H1 (cell line): ENCODE results near the gene NBAS. TPM values are rescaled to one million over a fixed set of nuclear protein-coding genes. Genes with fewer than 3 reads are reported as not detected.

ENCODE experiments used
- CTCF ChIA-PET: fragments of 300-600 bp; sonication (Branson Sonifier 250); formaldehyde crosslinking; loops from one replicate; lab custom pipeline; 2021; ENCODE audit not compliant: partially characterized antibody; lab: Charles Lee
- POLR2A ChIA-PET: fragments of 300-600 bp; sonication (Branson Sonifier 250); formaldehyde crosslinking; loops from one replicate; lab custom pipeline; 2021; ENCODE audit warnings: inconsistent platforms; ENCODE audit not compliant: partially characterized antibody; lab: Charles Lee
- DNase-seq, 2 experiments: peaks; one replicate each; pipeline versions ENCODE4 v3.0.0 to v3.0.0-alpha.2; 2010 to 2022; ENCODE audit warnings: low spot score in 2 of 2, low read depth in 1 of 2, mixed read lengths in 1 of 2
- FAIRE-seq: peaks from 2 replicates; lab custom pipeline; 2011; peaks lifted over from hg19 to GRCh38; lab: Jason Lieb, UNC
- H2AFZ ChIP-seq: 2 replicates; pipeline ENCODE4 v1.8.1; 2012; ENCODE audit warnings: low read length, inconsistent platforms
- H2AK5ac ChIP-seq: 2 replicates; pipeline ENCODE4 v1.6.1; 2013; ENCODE audit warnings: low read depth, low read length
- H2BK120ac ChIP-seq: replicated peaks from 2 replicates; pipeline ENCODE3; 2013; ENCODE audit warnings: low read depth, low read length, inconsistent platforms
- H2BK12ac ChIP-seq: 2 replicates; pipeline ENCODE4 v1.6.1; 2013; ENCODE audit warnings: low read depth, low read length
- H2BK15ac ChIP-seq: 2 replicates; pipeline ENCODE4 v1.6.1; 2013; ENCODE audit warnings: low read length
- H2BK20ac ChIP-seq: 2 replicates; pipeline ENCODE4 v1.6.1; 2013; ENCODE audit warnings: low read length
- H2BK5ac ChIP-seq: 2 replicates; pipeline ENCODE4 v1.6.1; 2013; ENCODE audit warnings: low read depth, low read length
- H3K14ac ChIP-seq: 2 replicates; pipeline ENCODE4 v1.6.1; 2013; ENCODE audit warnings: inconsistent platforms; ENCODE audit not compliant: insufficient read length
- H3K18ac ChIP-seq: 2 replicates; pipeline ENCODE4 v1.6.1; 2013; ENCODE audit warnings: low read length; ENCODE audit errors: extremely low read depth
- H3K23ac ChIP-seq: 2 replicates; pipeline ENCODE4 v1.6.1; 2013; ENCODE audit warnings: inconsistent platforms; ENCODE audit not compliant: insufficient read length
- H3K23me2 ChIP-seq: 2 replicates; pipeline ENCODE4 v1.6.1; 2013; ENCODE audit warnings: low read depth, low read length
- H3K27ac ChIP-seq: 2 replicates; pipeline ENCODE4 v1.6.1; 2011; ENCODE audit warnings: low read depth, low read length, inconsistent platforms
- H3K27me3 ChIP-seq, 4 experiments: replicated peaks in 1 of 4; 1 replicate in 1 of 4; 2 replicates in 3 of 4; pipeline versions ENCODE4 v1.6.1 to v1.8.1; 2011 to 2013; ENCODE audit warnings: low read length in 3 of 4, mild to moderate bottlenecking in 3 of 4, inconsistent platforms in 2 of 4, mixed read lengths in 2 of 4, moderate library complexity in 1 of 4; ENCODE audit not compliant: control insufficient read depth in 3 of 4, insufficient read depth in 3 of 4; ENCODE audit errors: extremely low read depth in 1 of 4
- H3K36me3 ChIP-seq, 4 experiments: 2 replicates each; pipeline versions ENCODE4 v1.6.1 to v1.8.1; 2011 to 2013; ENCODE audit warnings: mild to moderate bottlenecking in 4 of 4, low read length in 3 of 4, moderate library complexity in 2 of 4, control low read depth in 1 of 4, inconsistent platforms in 1 of 4; ENCODE audit not compliant: insufficient read depth in 4 of 4, control insufficient read depth in 2 of 4
- H3K4ac ChIP-seq: replicated peaks from 2 replicates; pipeline ENCODE3; 2013; ENCODE audit warnings: low read length, low read depth, mixed read lengths, inconsistent platforms; ENCODE audit not compliant: insufficient read length
- H3K4me1 ChIP-seq, 4 experiments: replicated peaks in 1 of 4; 1 replicate in 1 of 4; 2 replicates in 3 of 4; pipeline versions ENCODE4 v1.6.1 to v1.8.1; 2011 to 2013; ENCODE audit warnings: low read length in 3 of 4, inconsistent platforms in 2 of 4, mixed read lengths in 1 of 4; ENCODE audit not compliant: insufficient read depth in 4 of 4, control insufficient read depth in 3 of 4
- H3K4me2 ChIP-seq, 2 experiments: 2 replicates each; pipeline versions ENCODE4 v1.6.1 to v1.8.1; 2011 to 2013; ENCODE audit warnings: low read depth in 2 of 2, low read length in 2 of 2, control low read depth in 1 of 2, inconsistent platforms in 1 of 2, mild to moderate bottlenecking in 1 of 2; ENCODE audit not compliant: insufficient read depth in 1 of 2
- H3K4me3 ChIP-seq, 4 experiments: fragments of 200-600, 300-600 bp in 1 of 4; sonication (generic), shearing (Covaris generic), sonication (Bioruptor Twin) in 1 of 4; 2 replicates each; pipeline versions ENCODE4 v1.5.1 to v1.8.1; 2011 to 2016; ENCODE audit warnings: low read length in 4 of 4, low read depth in 3 of 4, control low read depth in 2 of 4, inconsistent platforms in 2 of 4, mild to moderate bottlenecking in 2 of 4, mixed read lengths in 1 of 4, moderate library complexity in 1 of 4; ENCODE audit not compliant: insufficient read depth in 2 of 4; ENCODE audit errors: extremely low read depth in 1 of 4
- H3K56ac ChIP-seq: replicated peaks from 2 replicates; pipeline ENCODE3; 2013; ENCODE audit warnings: low read depth, mild to moderate bottlenecking, mixed read lengths, low read length, inconsistent platforms; ENCODE audit not compliant: insufficient read length
- H3K79me1 ChIP-seq: 2 replicates; pipeline ENCODE4 v1.6.1; 2013; ENCODE audit warnings: low read depth, low read length, control low read depth
- H3K79me2 ChIP-seq, 2 experiments: 2 replicates each; pipeline versions ENCODE4 v1.6.1 to v1.8.1; 2012 to 2013; ENCODE audit warnings: low read length in 2 of 2, mild to moderate bottlenecking in 2 of 2, inconsistent platforms in 1 of 2; ENCODE audit not compliant: insufficient read depth in 2 of 2, control insufficient read depth in 1 of 2
- H3K9ac ChIP-seq, 4 experiments: replicated peaks in 1 of 4; 1 replicate in 1 of 4; 2 replicates in 3 of 4; pipeline versions ENCODE4 v1.6.1 to v1.8.1; 2011 to 2013; ENCODE audit warnings: low read depth in 3 of 4, low read length in 3 of 4, control low read depth in 2 of 4, mild to moderate bottlenecking in 2 of 4, moderate library complexity in 2 of 4, inconsistent platforms in 1 of 4; ENCODE audit errors: extremely low read depth in 1 of 4
- H3K9me3 ChIP-seq, 2 experiments: 2 replicates each; pipeline versions ENCODE4 v1.6.1 to v1.8.1; 2012 to 2013; ENCODE audit warnings: mild to moderate bottlenecking in 2 of 2, moderate library complexity in 2 of 2, control low read depth in 1 of 2, inconsistent platforms in 1 of 2, low read depth in 1 of 2, low read length in 1 of 2, mixed read lengths in 1 of 2; ENCODE audit not compliant: insufficient read depth in 2 of 2
- H4K20me1 ChIP-seq, 2 experiments: replicated peaks in 1 of 2; 2 replicates each; pipeline versions ENCODE3 to v1.8.1; 2011 to 2013; ENCODE audit warnings: inconsistent platforms in 2 of 2, low read length in 2 of 2, mild to moderate bottlenecking in 1 of 2; ENCODE audit not compliant: insufficient read depth in 2 of 2, control insufficient read depth in 1 of 2
- H4K5ac ChIP-seq: 2 replicates; pipeline ENCODE4 v1.6.1; 2013; ENCODE audit warnings: low read length, low read depth, mixed read lengths, inconsistent platforms; ENCODE audit not compliant: insufficient read length
- H4K8ac ChIP-seq: 2 replicates; pipeline ENCODE4 v1.8.0; 2013; ENCODE audit warnings: mild to moderate bottlenecking, moderate library complexity, low read length, inconsistent platforms; ENCODE audit not compliant: insufficient read depth; ENCODE audit errors: extremely low read depth
- H4K91ac ChIP-seq: replicated peaks from 2 replicates; pipeline ENCODE3; 2013; ENCODE audit warnings: low read length, mixed read lengths, inconsistent platforms; ENCODE audit not compliant: insufficient read length
- KDM1A ChIP-seq: fragments of 200-600, 300-600 bp; sonication (generic); IDR thresholded peaks from 2 replicates; pipeline ENCODE4 v1.7.1; 2016; ENCODE audit warnings: mild to moderate bottlenecking, low read length, borderline replicate concordance
- POLR2AphosphoS5 ChIP-seq: IDR thresholded peaks from 2 replicates; pipeline ENCODE4 v1.6.1; 2011; ENCODE audit warnings: low read depth, low read length
- RNF2 ChIP-seq: fragments of 200-900, 300-1000 bp; sonication (generic); IDR thresholded peaks from 2 replicates; pipeline ENCODE4 v1.7.1; 2016; ENCODE audit warnings: borderline replicate concordance, low read depth, mild to moderate bottlenecking, antibody characterized with exemption, low read length; ENCODE audit not compliant: poor library complexity, severe bottlenecking; ENCODE audit errors: missing control alignments
- RXRA ChIP-seq: IDR thresholded peaks from 2 replicates; pipeline ENCODE4 v1.6.1; 2011; ENCODE audit warnings: low read depth, mild to moderate bottlenecking, low read length, moderate library complexity; ENCODE audit not compliant: insufficient read depth
- SAP30 ChIP-seq: fragments of 300-600 bp; sonication (generic); IDR thresholded peaks from 2 replicates; pipeline ENCODE4 v1.7.1; 2012; ENCODE audit warnings: low read length, moderate library complexity, mild to moderate bottlenecking, inconsistent platforms; ENCODE audit not compliant: insufficient read depth, insufficient replicate concordance
- SIRT6 ChIP-seq: IDR thresholded peaks from one replicate; pipeline ENCODE4 v1.7.1; 2012; ENCODE audit warnings: low read length, inconsistent platforms
- SP1 ChIP-seq: IDR thresholded peaks from 2 replicates; pipeline ENCODE4 v1.6.1; 2011; ENCODE audit warnings: low read depth, low read length
- TAF7 ChIP-seq: optimal IDR thresholded peaks from 2 replicates; pipeline ENCODE3; 2011; ENCODE audit warnings: low read depth, mild to moderate bottlenecking, inconsistent platforms, low read length, moderate library complexity, borderline replicate concordance
- TBP ChIP-seq: IDR thresholded peaks from 2 replicates; pipeline ENCODE4 v1.6.1; 2011; ENCODE audit warnings: low read depth, low read length, improper control_type of control experiment
- WGBS, 2 experiments: shearing (Covaris generic) in 1 of 2; methylation state at CpG; one replicate each; pipeline versions ENCODE4 v1.1.6 to v1.1.7; 2013 to 2015; ENCODE audit warnings: low lambda C conversion rate in 2 of 2, mixed read lengths in 2 of 2, inconsistent platforms in 1 of 2, low coverage in 1 of 2, missing lambda C conversion rate in 1 of 2; ENCODE audit not compliant: insufficient replicate concordance in 2 of 2, insufficient coverage in 1 of 2, insufficient read length in 1 of 2; ENCODE audit errors: extremely low coverage in 1 of 2, missing lambda C conversion rate in 1 of 2; 5-methylcytosine and 5-hydroxymethylcytosine counted together
- polyA plus RNA-seq, 7 experiments: library from polyadenylated mRNA; depleted of rRNA in 3 of 7; stranded (reverse) in 5 of 7; unstranded in 2 of 7; fragments of >200 nt in 5 of 7; fragments of 200-250 nt in 2 of 7; gene quantifications; 1 replicate in 5 of 7; 2 replicates in 1 of 7; 4 replicates in 1 of 7; pipeline versions ENCODE4 v1.2.1 to v1.2.3, GENCODE V29; 2011 to 2013; ENCODE audit warnings: missing spikeins in 2 of 7, mixed read lengths in 2 of 7
- total RNA-seq: library from RNA; stranded (reverse); fragmentation: NEBNext Ultra II Directional; extraction: Animal tissue kit (Norgen Biotek cat#: 25700); gene quantifications from 2 replicates; pipeline ENCODE4 v1.2.1, GENCODE V29; 2021

The NBAS gene
- total and polyA plus RNA-seq, 2 of the 8 experiments (the other 6 are each of a cell fraction or from before 2014, with no cell fraction given), result 19.6 to 34.8 TPM

DNA sequence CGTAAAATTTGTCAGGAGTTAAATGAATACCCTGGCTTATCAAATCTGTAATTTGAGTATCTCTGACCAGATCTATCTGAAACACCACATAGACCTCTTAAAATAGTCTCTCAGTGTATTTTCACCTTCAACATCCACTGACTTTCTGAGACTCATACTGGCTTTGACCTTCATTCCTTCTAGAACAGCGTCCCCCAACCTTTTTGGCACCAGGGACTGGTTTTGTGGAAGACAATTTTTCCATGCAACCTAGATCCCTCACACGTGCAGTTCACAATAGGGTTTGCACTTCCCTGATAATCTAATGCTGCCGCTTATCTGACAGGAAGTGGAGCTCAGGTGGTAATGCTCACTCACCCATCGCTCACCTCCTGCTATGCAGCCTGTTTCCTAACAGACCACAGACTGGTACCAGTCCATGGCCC lies 3.2 kb downstream of the NBAS start:
- Histone ChIP-seq H2BK120ac (no peak overlapping the region), H2AFZ (no peak overlapping the region), H3K27me3 (no peaks in the 10 kb centered on the region), H4K8ac (peak overlapping the region; percentile 66; the same call in 1 of the 2 replicates), H2AK5ac (no peak overlapping the region), H4K91ac (no peak overlapping the region), H3K4me3 (no peak overlapping the region), H2BK15ac (no peak overlapping the region), H3K27ac (no peak overlapping the region), H2BK12ac (no peak overlapping the region), H3K4me1 (peaks cover 0 to 4% (median 0%) of the 10 kb centered on the region in 4 experiments; a peak in 1 of 7 replicates), H3K56ac (no peak overlapping the region), H3K9ac (no peak overlapping the region), H3K79me2 (peaks cover 0 to 19% of the 10 kb centered on the region in 2 experiments; a peak in 2 of 4 replicates), H3K4me2 (no peak overlapping the region), H2BK20ac (no peak overlapping the region), H3K14ac (no peak overlapping the region), H4K20me1 (no peaks in the 10 kb centered on the region), H3K23ac (no peak overlapping the region), H3K18ac (no peak overlapping the region), H3K4ac (no peak overlapping the region), H4K5ac (no peak overlapping the region), H3K23me2 (peaks cover 6% of the 10 kb centered on the region), H3K79me1 (no peaks in the 10 kb centered on the region), H3K36me3 (peaks cover 0 to under 1% (median 0%) of the 10 kb centered on the region in 4 experiments; a peak in 1 of 8 replicates), H3K9me3 (no peaks in the 10 kb centered on the region), H2BK5ac (no peak overlapping the region)
- DNase-seq (no peak), FAIRE-seq (no peak)
- TF ChIP-seq POLR2AphosphoS5, result no peak
- no peak for TF ChIP-seq KDM1A
- TF ChIP-seq TAF7, result no peak
- TF ChIP-seq SAP30, result no peak
- TF ChIP-seq SP1, result no peak
- TF ChIP-seq SIRT6, result no peak
- TF ChIP-seq RXRA, result no peak
- TF ChIP-seq TBP, result no peak
- no peak for TF ChIP-seq RNF2
- ChIA-PET CTCF (interaction anchor here (0.6 to 4.4 kb wide), 5 partner anchors 11 to 1795 kb away, joined by 3 to 18 read pairs (median 3); no protein-coding TSS in a partner anchor), POLR2A (no interaction called here)
- WGBS, 2 experiments, result 93% methylated on average over 5 of the region's 5 CpGs; no CpG with 5 or more reads in 1 of the 2 experiments
